Loucy (cell line): Measurements from ENCODE around the gene WDPCP.
"Not testable (repeated sequence)": the region's sequence is repeated elsewhere in the genome, so short reads cannot be mapped to it uniquely, and the experiment has no call there.

Source experiments
- H2AFZ ChIP-seq: fragments of 200-600 bp; sonication (generic); 2 replicates; pipeline ENCODE4 v1.6.0; 2016; ENCODE audit warnings: antibody characterized with exemption, mild to moderate bottlenecking, low read length, moderate library complexity
- H3F3A ChIP-seq: fragments of 200-600 bp; 2 replicates; pipeline ENCODE4 v1.6.0; 2016; ENCODE audit warnings: antibody characterized with exemption, low read depth, mild to moderate bottlenecking
- H3K27me3 ChIP-seq: fragments of 200-600 bp; sonication (generic); 2 replicates; pipeline ENCODE4 v1.6.1; 2014; ENCODE audit warnings: low read length, mild to moderate bottlenecking; ENCODE audit not compliant: insufficient read depth, poor library complexity, severe bottlenecking
- H3K36me3 ChIP-seq: fragments of 200-600 bp; sonication (generic); 2 replicates; pipeline ENCODE4 v1.6.1; 2016; ENCODE audit warnings: low read length; ENCODE audit not compliant: insufficient read depth
- H3K4me1 ChIP-seq: fragments of 200-600 bp; sonication (generic); 2 replicates; pipeline ENCODE4 v1.5.1; 2014; ENCODE audit warnings: low read length, mild to moderate bottlenecking; ENCODE audit not compliant: insufficient read depth, poor library complexity, severe bottlenecking
- H3K4me2 ChIP-seq: fragments of 200-600 bp; sonication (generic); 2 replicates; pipeline ENCODE4 v1.6.0; 2014; ENCODE audit warnings: antibody characterized with exemption, low read length, low read depth, mild to moderate bottlenecking; ENCODE audit not compliant: poor library complexity, severe bottlenecking
- H3K4me3 ChIP-seq: fragments of 200-600 bp; sonication (generic); 2 replicates; pipeline ENCODE4 v1.5.1; 2014; ENCODE audit warnings: low read length, mild to moderate bottlenecking, mixed read lengths; ENCODE audit not compliant: poor library complexity, severe bottlenecking
- H3K79me2 ChIP-seq: fragments of 200-600 bp; sonication (generic); 2 replicates; pipeline ENCODE4 v1.6.1; 2014; ENCODE audit warnings: low read length; ENCODE audit not compliant: insufficient read depth
- H3K9ac ChIP-seq: fragments of 200-600 bp; sonication (generic); 2 replicates; pipeline ENCODE4 v1.6.0; 2014; ENCODE audit warnings: mild to moderate bottlenecking, low read depth, low read length, moderate library complexity; ENCODE audit not compliant: poor library complexity, severe bottlenecking
- H3K9me2 ChIP-seq: fragments of 200-600 bp; sonication (generic); replicated peaks from 2 replicates; pipeline ENCODE4 v1.6.1; 2016; ENCODE audit warnings: low read depth, low read length, mixed read lengths
- H3K9me3 ChIP-seq: fragments of 200-600 bp; sonication (generic); 2 replicates; pipeline ENCODE4 v1.6.1; 2014; ENCODE audit warnings: mild to moderate bottlenecking, antibody characterized with exemption, low read length, low read depth; ENCODE audit not compliant: insufficient read depth
- H4K20me1 ChIP-seq: fragments of 200-600 bp; sonication (generic); 2 replicates; pipeline ENCODE4 v1.6.0; 2014; ENCODE audit warnings: antibody characterized with exemption, low read length, mild to moderate bottlenecking; ENCODE audit not compliant: insufficient read depth, poor library complexity, severe bottlenecking
- CTCF ChIP-seq: fragments of 200-600 bp; sonication (generic); conservative IDR thresholded peaks from 2 replicates; pipeline ENCODE4 v1.5.1; 2014; ENCODE audit warnings: mild to moderate bottlenecking, antibody characterized with exemption, low read length
- EZH2phosphoT487 ChIP-seq: fragments of 200-600 bp; IDR thresholded peaks from 2 replicates; pipeline ENCODE4 v1.6.1; 2018; ENCODE audit warnings: antibody characterized with exemption, mild to moderate bottlenecking, moderate library complexity, borderline replicate concordance

The WDPCP gene

GRCh38 chr2:63484901-63485300, 103.4 kb downstream of the WDPCP start:
- Histone ChIP-seq H3K9ac (no peak overlapping the region), H3K4me1 (peaks cover 7% of the 10 kb centered on the region), H4K20me1 (no peaks in the 10 kb centered on the region), H2AFZ (no peak overlapping the region), H3K4me2 (no peak overlapping the region), H3K27me3 (no peaks in the 10 kb centered on the region), H3K36me3 (peaks cover 4% of the 10 kb centered on the region; the same call in 1 of the 2 replicates), H3K4me3 (no peak overlapping the region), H3K9me3 (no peaks in the 10 kb centered on the region), H3K9me2 (no peaks in the 10 kb centered on the region), H3K79me2 (no peaks in the 10 kb centered on the region), H3F3A (no peaks in the 10 kb centered on the region)
- TF ChIP-seq CTCF = no peak
- TF ChIP-seq EZH2phosphoT487 = no peak

- Histone ChIP-seq H3K4me2 (no peak overlapping the region), H3K4me1 (peaks cover 7% of the 10 kb centered on the region), H3K36me3 (peaks cover 4% of the 10 kb centered on the region; the same call in 1 of the 2 replicates), H3F3A (no peaks in the 10 kb centered on the region), H3K9ac (no peak overlapping the region), H3K27me3 (no peaks in the 10 kb centered on the region), H3K4me3 (no peak overlapping the region), H2AFZ (no peak overlapping the region), H4K20me1 (no peaks in the 10 kb centered on the region), H3K9me2 (no peaks in the 10 kb centered on the region), H3K79me2 (no peaks in the 10 kb centered on the region), H3K9me3 (no peaks in the 10 kb centered on the region)
- no peak for TF ChIP-seq EZH2phosphoT487
- TF ChIP-seq CTCF = no peak
Observed at GRCh38 chr2:63484481-63484880, 103.8 kb downstream of the WDPCP start.

- H3K9me2 ChIP-seq = no peaks in the 10 kb centered on the region
- H3K27me3 ChIP-seq = no peaks in the 10 kb centered on the region
- no peaks in the 10 kb centered on the region for H3K4me1 ChIP-seq
- H3K79me2 ChIP-seq = no peaks in the 10 kb centered on the region
- no peak overlapping the region for H3K4me2 ChIP-seq
- no peaks in the 10 kb centered on the region for H3F3A ChIP-seq
- H3K4me3 ChIP-seq = no peak overlapping the region
- no peak overlapping the region for H3K9ac ChIP-seq
- H3K36me3 ChIP-seq = 0 out of 2 replicates have a peak, but pooled peaks cover 4% of the 10 kb centered on the region
- H4K20me1 ChIP-seq = no peaks in the 10 kb centered on the region
- no peaks in the 10 kb centered on the region for H3K9me3 ChIP-seq
- no peak overlapping the region for H2AFZ ChIP-seq
- TF ChIP-seq EZH2phosphoT487 = no peak
- TF ChIP-seq CTCF = no peak
Observed at GRCh38 chr2:63477686-63478085, 110.6 kb downstream of the WDPCP start.

- H3K79me2 ChIP-seq, H4K20me1 ChIP-seq, H3K4me1 ChIP-seq, H3K4me3 ChIP-seq, H3K27me3 ChIP-seq, H3K4me2 ChIP-seq, H3K9ac ChIP-seq, H3K9me2 ChIP-seq, H3K9me3 ChIP-seq, H3K36me3 ChIP-seq, H3F3A ChIP-seq, H2AFZ ChIP-seq: not testable (repeated sequence)
Observed at GRCh38 chr2:63469313-63469712, 119.0 kb downstream of the WDPCP start.
